ENCODE results near the gene FANCL.
"Not testable (repeated sequence)": the region's sequence is repeated elsewhere in the genome, so short reads cannot be mapped to it uniquely, and the experiment has no call there.

FANCL gene

DNA sequence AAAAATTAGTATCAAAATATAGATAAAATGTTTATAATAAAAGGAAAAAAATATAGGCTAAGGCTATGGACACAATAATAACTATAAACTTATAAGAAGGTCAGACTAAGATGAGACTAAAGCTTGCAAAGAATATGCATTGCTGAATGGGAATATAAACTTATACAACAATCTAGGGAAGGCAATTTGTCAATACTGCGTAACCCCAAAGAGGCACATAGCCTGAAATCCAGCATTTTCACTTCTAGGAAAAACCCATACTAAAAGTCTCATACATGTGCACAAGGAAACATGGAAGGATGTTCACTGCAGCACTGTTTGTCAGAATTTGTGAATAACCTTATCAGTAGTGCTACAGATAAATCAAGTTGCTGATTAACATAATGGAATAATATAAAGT, 45.5 kb downstream of the FANCL start:
- TF ChIP-seq, protein P1, sequence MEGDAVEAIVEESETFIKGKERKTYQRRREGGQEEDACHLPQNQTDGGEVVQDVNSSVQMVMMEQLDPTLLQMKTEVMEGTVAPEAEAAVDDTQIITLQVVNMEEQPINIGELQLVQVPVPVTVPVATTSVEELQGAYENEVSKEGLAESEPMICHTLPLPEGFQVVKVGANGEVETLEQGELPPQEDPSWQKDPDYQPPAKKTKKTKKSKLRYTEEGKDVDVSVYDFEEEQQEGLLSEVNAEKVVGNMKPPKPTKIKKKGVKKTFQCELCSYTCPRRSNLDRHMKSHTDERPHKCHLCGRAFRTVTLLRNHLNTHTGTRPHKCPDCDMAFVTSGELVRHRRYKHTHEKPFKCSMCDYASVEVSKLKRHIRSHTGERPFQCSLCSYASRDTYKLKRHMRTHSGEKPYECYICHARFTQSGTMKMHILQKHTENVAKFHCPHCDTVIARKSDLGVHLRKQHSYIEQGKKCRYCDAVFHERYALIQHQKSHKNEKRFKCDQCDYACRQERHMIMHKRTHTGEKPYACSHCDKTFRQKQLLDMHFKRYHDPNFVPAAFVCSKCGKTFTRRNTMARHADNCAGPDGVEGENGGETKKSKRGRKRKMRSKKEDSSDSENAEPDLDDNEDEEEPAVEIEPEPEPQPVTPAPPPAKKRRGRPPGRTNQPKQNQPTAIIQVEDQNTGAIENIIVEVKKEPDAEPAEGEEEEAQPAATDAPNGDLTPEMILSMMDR (IDR thresholded peaks at IDR 0.05; ENCODE audit: low read depth, low read length): no peak
- H3K4me3 ChIP-seq (ENCODE audit: low read depth, low read length): no peak overlapping the region
- no peak for DNase-seq
- H3K4me1 ChIP-seq: no peaks in the 10 kb centered on the region
- no peaks in the 10 kb centered on the region for H3K27me3 ChIP-seq
- H3K9me3 ChIP-seq: no peaks in the 10 kb centered on the region
- H3K36me3 ChIP-seq: no peaks in the 10 kb centered on the region

DNA sequence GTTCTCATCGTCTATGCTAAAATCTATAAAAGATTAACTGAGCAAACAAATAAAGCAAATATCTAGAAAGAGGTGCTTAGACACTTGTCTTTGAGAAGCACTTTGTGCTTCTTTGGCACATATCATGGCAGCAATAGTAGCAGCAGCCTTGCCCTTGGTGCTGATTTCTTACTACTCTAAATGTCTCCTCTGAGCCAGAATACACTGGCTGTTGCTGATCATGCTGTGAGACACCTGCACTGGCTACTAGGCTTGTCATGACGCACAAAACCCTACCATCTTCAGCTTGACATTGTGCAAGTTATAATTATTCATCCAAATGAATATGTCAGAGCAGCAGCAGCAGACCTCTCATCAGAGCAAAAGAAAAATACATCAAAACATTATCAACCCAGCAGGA, 46.7 kb downstream of the FANCL start:
- TF ChIP-seq, protein P1 (IDR thresholded peaks at IDR 0.05; ENCODE audit: low read depth, low read length): no peak
- Histone ChIP-seq H3K27me3 (no peaks in the 10 kb centered on the region), H3K4me1 (no peaks in the 10 kb centered on the region)

DNA sequence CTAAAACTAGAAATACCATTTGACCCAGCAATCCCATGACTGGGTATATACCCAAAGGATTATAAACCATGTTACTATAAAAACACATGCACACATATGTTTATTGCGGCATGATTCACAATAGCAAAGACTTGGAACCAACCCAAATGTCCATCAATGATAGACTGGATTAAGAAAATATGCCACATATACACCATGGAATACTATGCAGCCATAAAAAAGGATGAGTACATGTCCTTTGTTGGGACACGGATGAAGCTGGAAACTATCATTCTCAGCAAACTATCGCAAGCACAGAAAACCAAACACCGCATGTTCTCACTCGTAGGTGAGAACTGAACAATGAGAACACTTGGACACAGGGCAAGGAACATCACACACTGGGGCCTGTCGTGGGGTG, 54.1 kb downstream of the FANCL start:
- not testable (repeated sequence) for H3K9me3 ChIP-seq; DNase-seq; H3K27me3 ChIP-seq; H3K4me3 ChIP-seq (ENCODE audit: low read depth, low read length); H3K36me3 ChIP-seq; H3K4me1 ChIP-seq

More for the DNA sequence above, 46.7 kb downstream of the FANCL start:
- Histone ChIP-seq H3K4me3 (ENCODE audit: low read depth, low read length) (no peak overlapping the region), H3K36me3 (no peaks in the 10 kb centered on the region), H3K9me3 (no peaks in the 10 kb centered on the region)
- no peak for DNase-seq

DNA sequence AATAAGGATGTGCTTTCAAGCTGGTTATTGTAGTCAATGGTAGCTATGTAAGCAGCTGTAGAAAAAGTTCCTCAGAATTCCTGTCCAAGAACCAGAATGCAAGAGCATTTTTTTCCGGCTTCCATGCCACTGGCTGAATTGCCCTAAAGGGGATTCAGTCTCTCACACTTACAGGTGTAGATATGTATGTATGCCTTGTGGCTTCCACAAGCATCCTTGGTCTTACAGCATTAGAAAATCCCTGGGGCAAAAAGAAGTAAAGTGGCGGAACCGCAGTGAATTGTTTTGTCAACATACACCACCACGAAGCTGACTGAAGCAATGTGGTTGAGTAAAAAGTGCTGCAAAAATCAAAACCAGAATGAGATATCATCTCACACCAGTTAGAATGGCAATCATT, 54.6 kb downstream of the FANCL start:
- no peak for DNase-seq
- H3K36me3 ChIP-seq: no peaks in the 10 kb centered on the region

DNA sequence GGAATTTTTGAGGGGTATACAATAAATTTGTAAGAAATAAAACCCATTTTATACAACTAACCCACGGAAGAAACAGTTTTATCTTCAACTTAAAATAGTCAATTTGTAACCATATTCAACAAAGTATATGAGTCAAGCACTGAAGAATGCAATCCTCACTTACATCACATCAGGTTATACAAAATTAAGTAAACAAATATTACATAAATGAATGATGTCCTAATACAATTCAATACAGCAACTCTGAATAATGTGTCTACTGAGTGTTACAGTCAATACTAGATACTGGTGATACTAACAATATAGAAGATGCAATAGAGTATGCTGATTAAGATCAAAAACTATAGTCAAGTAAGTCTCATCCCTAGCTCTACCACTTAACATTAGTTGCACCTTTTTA, 58.6 kb downstream of the FANCL start:
- no peaks in the 10 kb centered on the region for H3K4me1 ChIP-seq
- H3K9me3 ChIP-seq: no peaks in the 10 kb centered on the region
- H3K4me3 ChIP-seq (ENCODE audit: low read depth, low read length): no peak overlapping the region
- no peaks in the 10 kb centered on the region for H3K27me3 ChIP-seq
- TF ChIP-seq, protein P1 (IDR thresholded peaks at IDR 0.05; ENCODE audit: low read depth, low read length): no peak
- no peaks in the 10 kb centered on the region for H3K36me3 ChIP-seq
- no peak for DNase-seq

More for the DNA sequence above, 54.6 kb downstream of the FANCL start:
- TF ChIP-seq, protein P1 (IDR thresholded peaks at IDR 0.05; ENCODE audit: low read depth, low read length): no peak
- H3K4me1 ChIP-seq: no peaks in the 10 kb centered on the region
- H3K9me3 ChIP-seq: no peaks in the 10 kb centered on the region
- no peaks in the 10 kb centered on the region for H3K27me3 ChIP-seq
- no peak overlapping the region for H3K4me3 ChIP-seq (ENCODE audit: low read depth, low read length)

DNA sequence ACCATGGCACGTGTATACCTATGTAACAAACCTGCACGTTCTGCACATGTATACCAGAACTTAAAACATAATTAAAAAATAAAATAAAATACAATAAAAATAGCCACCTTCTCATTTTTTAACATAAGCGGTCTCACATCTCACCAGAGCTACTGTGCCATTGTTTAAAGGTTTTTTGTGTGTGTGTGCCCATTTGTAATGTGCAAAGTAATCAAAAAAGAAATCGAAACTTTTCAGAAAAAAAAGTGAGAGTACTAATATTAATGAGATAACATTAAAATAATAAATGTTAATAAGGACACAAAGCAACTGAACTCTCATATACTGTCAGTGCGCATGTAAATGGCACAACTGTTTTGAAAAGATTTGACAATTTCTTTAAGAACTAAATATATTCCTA, 60.5 kb downstream of the FANCL start:
- no peaks in the 10 kb centered on the region for H3K36me3 ChIP-seq
- no peak for DNase-seq
- H3K4me3 ChIP-seq (ENCODE audit: low read depth, low read length): no peak overlapping the region
- H3K27me3 ChIP-seq: no peaks in the 10 kb centered on the region
- no peaks in the 10 kb centered on the region for H3K9me3 ChIP-seq
- H3K4me1 ChIP-seq: no peaks in the 10 kb centered on the region
- TF ChIP-seq, protein P1 (IDR thresholded peaks at IDR 0.05; ENCODE audit: low read depth, low read length): no peak

DNA sequence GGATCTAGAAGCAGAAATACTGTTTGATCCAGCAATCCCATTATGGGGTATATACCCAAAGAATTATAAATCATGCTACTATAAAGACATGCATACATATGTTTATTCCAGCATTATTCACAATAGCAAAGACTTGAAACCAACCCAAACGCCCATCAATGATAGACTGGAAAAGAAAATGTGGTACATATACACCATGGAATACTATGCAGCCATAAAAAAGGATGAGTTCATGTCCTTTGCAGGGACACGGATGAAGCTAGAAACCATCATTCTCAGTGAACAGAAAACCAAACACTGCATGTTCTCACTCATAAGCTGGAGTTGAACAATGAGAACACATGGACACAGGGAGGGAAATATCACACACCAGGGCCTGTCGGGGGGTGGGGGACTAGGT, 61.0 kb downstream of the FANCL start:
- not testable (repeated sequence) for H3K27me3 ChIP-seq; DNase-seq; H3K4me3 ChIP-seq (ENCODE audit: low read depth, low read length); H3K36me3 ChIP-seq; H3K9me3 ChIP-seq; H3K4me1 ChIP-seq

DNA sequence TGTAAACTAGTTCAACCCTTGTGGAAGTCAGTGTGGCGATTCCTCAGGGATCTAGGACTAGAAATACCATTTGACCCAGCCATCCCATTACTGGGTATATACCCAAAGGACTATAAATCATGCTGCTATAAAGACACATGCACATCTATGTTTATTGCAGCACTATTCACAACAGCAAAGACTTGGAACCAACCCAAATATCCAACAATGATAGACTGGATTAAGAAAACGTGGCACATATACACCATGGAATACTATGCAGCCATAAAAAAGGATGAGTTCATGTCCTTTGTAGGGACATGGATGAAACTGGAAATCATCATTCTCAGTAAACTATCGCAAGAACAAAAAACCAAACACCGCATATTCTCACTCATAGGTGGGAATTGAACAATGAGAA, 63.9 kb downstream of the FANCL start:
- H3K4me3 ChIP-seq (ENCODE audit: low read depth, low read length): not testable (repeated sequence)

DNA sequence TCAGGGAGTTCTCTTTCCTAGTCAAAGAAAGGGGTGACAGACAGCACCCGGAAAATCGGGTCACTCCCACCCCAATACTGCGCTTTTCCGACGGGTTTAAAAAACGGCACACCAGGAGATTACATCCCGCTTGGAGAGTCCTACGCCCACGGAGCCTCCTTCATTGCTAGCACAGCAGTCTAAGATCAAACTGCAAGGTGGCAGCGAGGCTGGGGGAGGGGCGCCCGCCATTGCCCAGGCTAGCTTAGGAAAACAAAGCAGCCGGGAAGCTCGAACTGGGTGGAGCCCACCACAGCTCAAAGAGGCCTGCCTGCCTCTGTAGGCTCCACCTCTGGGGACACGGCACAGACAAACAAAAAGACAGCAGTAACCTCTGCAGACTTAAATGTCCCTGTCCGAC, 69.3 kb downstream of the FANCL start:
- DNase-seq; H3K36me3 ChIP-seq; H3K4me3 ChIP-seq (ENCODE audit: low read depth, low read length): not testable (repeated sequence)

More for the DNA sequence above, 63.9 kb downstream of the FANCL start:
- DNase-seq, H3K9me3 ChIP-seq, H3K4me1 ChIP-seq, H3K27me3 ChIP-seq, H3K36me3 ChIP-seq: not testable (repeated sequence)

DNA sequence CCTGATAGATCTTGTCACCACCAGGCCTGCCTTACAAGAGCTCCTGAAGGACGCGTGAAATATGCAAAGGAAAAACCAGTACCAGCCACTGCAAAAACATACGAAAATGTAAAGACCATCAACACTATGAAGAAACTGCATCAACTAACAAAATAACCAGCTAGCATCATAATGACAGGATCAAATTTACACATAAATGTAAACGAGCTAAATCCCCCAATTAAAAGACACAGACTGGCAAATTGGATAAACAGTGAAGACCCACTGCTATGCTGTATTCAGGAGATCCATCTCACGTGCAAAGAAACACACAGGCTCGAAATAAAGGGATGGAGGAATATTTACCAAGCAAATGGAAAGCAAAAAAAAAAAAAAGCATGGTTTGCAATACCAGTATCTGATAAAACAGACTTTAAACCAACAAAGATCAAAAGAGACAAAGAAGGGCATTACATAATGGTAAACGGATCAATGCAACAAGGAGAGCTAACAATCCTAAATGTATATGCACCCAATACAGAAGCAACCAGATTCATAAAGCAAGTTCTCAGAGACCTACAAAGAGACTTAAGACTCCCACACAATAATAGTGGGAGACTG, 70.7 kb downstream of the FANCL start:
- not testable (repeated sequence) for H3K4me1 ChIP-seq; DNase-seq; H3K9me3 ChIP-seq; H3K36me3 ChIP-seq; H3K27me3 ChIP-seq; H3K4me3 ChIP-seq (ENCODE audit: low read depth, low read length)

More for the DNA sequence above, 69.3 kb downstream of the FANCL start:
- not testable (repeated sequence) for H3K9me3 ChIP-seq, H3K4me1 ChIP-seq, H3K27me3 ChIP-seq

DNA sequence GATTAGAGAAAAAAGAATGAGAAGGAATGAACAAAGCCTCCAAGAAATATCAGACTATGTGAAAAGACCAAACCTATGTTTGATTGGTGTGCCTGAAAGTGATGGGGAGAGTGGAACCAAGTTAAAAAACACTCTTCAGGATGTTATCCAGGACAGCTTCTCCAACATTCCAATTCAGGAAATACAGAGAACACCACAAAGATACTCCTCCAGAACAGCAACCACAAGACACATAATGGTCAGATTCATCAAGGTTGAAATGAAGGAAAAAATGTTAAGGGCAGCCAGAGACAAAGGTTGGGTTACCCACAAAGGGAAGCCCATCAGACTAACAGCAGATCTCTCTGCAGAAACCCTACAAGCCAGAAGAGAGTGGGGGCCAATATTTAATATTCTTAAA, 71.3 kb downstream of the FANCL start:
- not testable (repeated sequence) for H3K27me3 ChIP-seq; H3K4me1 ChIP-seq; DNase-seq; H3K36me3 ChIP-seq; H3K4me3 ChIP-seq (ENCODE audit: low read depth, low read length); H3K9me3 ChIP-seq

Measured in BE2C (cell line).